HepG2 (cell line): ENCODE results near the gene TAGLN. TPM values are rescaled to one million over a fixed set of nuclear protein-coding genes. Genes with fewer than 3 reads are reported as not detected.
A peak's percentile ranks its signal among the peaks of the same experiment; 100 is the strongest.

Experiments
- EEA1 ChIP-seq: sonication (generic); formaldehyde crosslinking; IDR thresholded peaks from 2 replicates; pipeline ENCODE4 v1.5.1; 2020; ENCODE audit warnings: mild to moderate bottlenecking, missing genetic modification reagents, borderline replicate concordance
- FLYWCH1 ChIP-seq: sonication (generic); formaldehyde crosslinking; IDR thresholded peaks from 2 replicates; pipeline ENCODE4 v1.8.1; 2023; ENCODE audit warnings: mild to moderate bottlenecking, missing genetic modification reagents
- FOXP1 ChIP-seq, 2 experiments: fragments of 450-650 bp in 1 of 2; IDR thresholded peaks; 2 replicates each; pipeline ENCODE4 v1.6.1; 2017 to 2018; ENCODE audit warnings: antibody characterized with exemption in 1 of 2
- HOXA5 ChIP-seq: sonication (generic); formaldehyde crosslinking; IDR thresholded peaks from 2 replicates; pipeline ENCODE4 v1.4.0; 2020; ENCODE audit warnings: missing genetic modification reagents
- HOXA7 ChIP-seq: sonication (generic); formaldehyde crosslinking; IDR thresholded peaks from 2 replicates; pipeline ENCODE4 v1.8.1; 2022; ENCODE audit warnings: mild to moderate bottlenecking, missing genetic modification reagents, moderate library complexity
- KLF12 ChIP-seq: sonication (generic); formaldehyde crosslinking; IDR thresholded peaks from 2 replicates; pipeline ENCODE4 v1.4.0; 2020; ENCODE audit warnings: missing genetic modification reagents, borderline replicate concordance
- KMT2B ChIP-seq: IDR thresholded peaks from 2 replicates; pipeline ENCODE4 v1.6.1; 2016; ENCODE audit warnings: missing genetic modification reagents, missing compliant biosample characterization
- MAZ ChIP-seq, 2 experiments: sonication (generic) in 1 of 2; formaldehyde crosslinking in 1 of 2; IDR thresholded peaks; 2 replicates each; pipeline versions ENCODE4 v1.5.0 to v1.6.1; 2012 to 2020; ENCODE audit warnings: low read depth in 2 of 2, mild to moderate bottlenecking in 2 of 2, borderline replicate concordance in 1 of 2, improper control_type of control experiment in 1 of 2, low read length in 1 of 2, missing genetic modification reagents in 1 of 2, moderate library complexity in 1 of 2
- MBD4 ChIP-seq: IDR thresholded peaks from 2 replicates; pipeline ENCODE4 v1.6.1; 2012; ENCODE audit warnings: low read length, inconsistent platforms, borderline replicate concordance
- PHB2 ChIP-seq: fragments of 450-650 bp; IDR thresholded peaks from 2 replicates; pipeline ENCODE4 v1.6.1; 2018; ENCODE audit not compliant: partially characterized antibody
- PITX1 ChIP-seq: sonication (generic); formaldehyde crosslinking; IDR thresholded peaks from 2 replicates; pipeline ENCODE4 v1.5.1; 2020; ENCODE audit warnings: mild to moderate bottlenecking, missing genetic modification reagents
- PTBP1 ChIP-seq: fragments of 200-400 bp; formaldehyde crosslinking; IDR thresholded peaks from 2 replicates; pipeline ENCODE4 v1.6.1; 2018; ENCODE audit warnings: low read length, low read depth; ENCODE audit not compliant: poor library complexity, severe bottlenecking
- RNF2 ChIP-seq: fragments of 450-650 bp; conservative IDR thresholded peaks from 2 replicates; pipeline ENCODE4 v1.6.1; 2016; ENCODE audit warnings: low read depth
- SRSF9 ChIP-seq: fragments of 200-400 bp; formaldehyde crosslinking; IDR thresholded peaks from 2 replicates; pipeline ENCODE4 v1.6.1; 2018; ENCODE audit warnings: borderline replicate concordance, mild to moderate bottlenecking, low read depth, low read length; ENCODE audit not compliant: insufficient read depth, poor library complexity, severe bottlenecking
- TAF1 ChIP-seq: sonication (generic); formaldehyde crosslinking; IDR thresholded peaks from 2 replicates; pipeline ENCODE4 v1.4.0; 2020; ENCODE audit warnings: missing genetic modification reagents
- TCF7 ChIP-seq: sonication (generic); IDR thresholded peaks from 2 replicates; pipeline ENCODE4 v1.6.1; 2016; ENCODE audit warnings: antibody characterized with exemption, low read depth
- TRIM22 ChIP-seq: fragments of 450-650 bp; IDR thresholded peaks from 2 replicates; pipeline ENCODE4 v1.6.1; 2017
- U2AF2 ChIP-seq: fragments of 200-400 bp; formaldehyde crosslinking; IDR thresholded peaks from 2 replicates; pipeline ENCODE4 v1.6.1; 2017; ENCODE audit warnings: low read depth, mild to moderate bottlenecking, low read length
- ZKSCAN8 ChIP-seq: IDR thresholded peaks from 2 replicates; pipeline ENCODE4 v1.6.1; 2016; ENCODE audit warnings: borderline replicate concordance, missing genetic modification reagents, missing compliant biosample characterization
- ZNF687 ChIP-seq: sonication (generic); formaldehyde crosslinking; IDR thresholded peaks from 2 replicates; pipeline ENCODE4 v1.5.1; 2020; ENCODE audit warnings: mild to moderate bottlenecking, missing genetic modification reagents, moderate library complexity
- ZNF724P ChIP-seq: sonication (generic); formaldehyde crosslinking; IDR thresholded peaks from 2 replicates; pipeline ENCODE4 v1.8.0; 2022; ENCODE audit warnings: missing genetic modification reagents, borderline replicate concordance
- ZNF841 ChIP-seq: sonication (generic); formaldehyde crosslinking; IDR thresholded peaks from 2 replicates; pipeline ENCODE4 v1.8.1; 2023; ENCODE audit warnings: missing genetic modification reagents, borderline replicate concordance
- ZNF883 ChIP-seq: sonication (generic); formaldehyde crosslinking; IDR thresholded peaks from 2 replicates; pipeline ENCODE4 v1.5.1; 2020; ENCODE audit warnings: mild to moderate bottlenecking, missing genetic modification reagents; ENCODE audit errors: not compliant biosample characterization
- polyA plus RNA-seq, 8 experiments: library from polyadenylated mRNA; depleted of rRNA in 3 of 8; stranded (reverse) in 7 of 8; unstranded in 1 of 8; fragments of >200 nt; fragmentation: Illumina TruSeq in 4 of 8; extraction: Trizol in 4 of 8; gene quantifications; 2 replicates each; pipeline versions ENCODE4 v1.2.1 to v1.2.3, GENCODE V29; 2011 to 2016; ENCODE audit warnings: low read depth in 4 of 8, missing spikeins in 1 of 8, mixed read lengths in 1 of 8; ENCODE audit not compliant: insufficient read depth in 1 of 8
- total RNA-seq, 5 experiments: library from RNA; depleted of rRNA; stranded (reverse); fragments of >200 nt; fragmentation: Illumina TruSeq; extraction: Trizol; gene quantifications; 2 replicates each; pipeline ENCODE4 v1.2.3, GENCODE V29; 2016; ENCODE audit warnings: low read depth in 1 of 5

TAGLN gene
- total and polyA plus RNA-seq, 2 of the 13 experiments (the other 11 are each of a cell fraction or from before 2014, with no cell fraction given): 12.6 to 75.4 TPM

GRCh38 chr11:117178210-117179034, 20.7 kb upstream of the TAGLN start, which contains the start of gene SIDT2 (continued):
- peak; percentile 71 for TF ChIP-seq ZNF687 (CRISPR knock-in tag)
- TF ChIP-seq RNF2: no peak
- TF ChIP-seq MBD4: no peak
- no peak for TF ChIP-seq ZNF841 (CRISPR knock-in tag)
- TF ChIP-seq TRIM22: no peak
- TF ChIP-seq SRSF9: no peak
- TF ChIP-seq TCF7: no peak
- no peak for TF ChIP-seq ZKSCAN8 (CRISPR knock-in tag)
- no peak for TF ChIP-seq ZNF883
- TF ChIP-seq FOXP1 (IDR thresholded peaks at IDR 0.05): no peak
- TF ChIP-seq FOXP1 (CRISPR knock-in tag; IDR thresholded peaks at IDR 0.05): peak; percentile 46
- no peak for TF ChIP-seq PHB2
- no peak for TF ChIP-seq MAZ (IDR thresholded peaks at IDR 0.05; ENCODE audit: borderline replicate concordance, low read depth, low read length)
- TF ChIP-seq MAZ (CRISPR knock-in tag; IDR thresholded peaks at IDR 0.05; ENCODE audit: low read depth): peak; percentile 29
- no peak for TF ChIP-seq ZNF724P (CRISPR knock-in tag)
- no peak for TF ChIP-seq HOXA5 (CRISPR knock-in tag)
- TF ChIP-seq KLF12 (CRISPR knock-in tag): no peak
- TF ChIP-seq PITX1 (CRISPR knock-in tag): no peak
- TF ChIP-seq HOXA7 (CRISPR knock-in tag): no peak
- no peak for TF ChIP-seq EEA1
- TF ChIP-seq TAF1: peak; percentile 54; the same call in 1 of the 2 replicates
- TF ChIP-seq FLYWCH1: no peak
- no peak for TF ChIP-seq PTBP1
- no peak for TF ChIP-seq U2AF2
- TF ChIP-seq KMT2B (CRISPR knock-in tag): peak; percentile 65
